HG03064 (cell line): ENCODE measurements around the gene RAP1GAP2.
"Not testable (repeated sequence)": the region's sequence is repeated elsewhere in the genome, so short reads cannot be mapped to it uniquely, and the experiment has no call there.

Source experiments
- ATAC-seq: cut with Tn5 transposase; IDR thresholded peaks from one replicate; pipeline ENCODE4 v1.9.1; 2021; ENCODE audit warnings: low read depth; ENCODE audit not compliant: unreplicated experiment

RAP1GAP2 gene

DNA sequence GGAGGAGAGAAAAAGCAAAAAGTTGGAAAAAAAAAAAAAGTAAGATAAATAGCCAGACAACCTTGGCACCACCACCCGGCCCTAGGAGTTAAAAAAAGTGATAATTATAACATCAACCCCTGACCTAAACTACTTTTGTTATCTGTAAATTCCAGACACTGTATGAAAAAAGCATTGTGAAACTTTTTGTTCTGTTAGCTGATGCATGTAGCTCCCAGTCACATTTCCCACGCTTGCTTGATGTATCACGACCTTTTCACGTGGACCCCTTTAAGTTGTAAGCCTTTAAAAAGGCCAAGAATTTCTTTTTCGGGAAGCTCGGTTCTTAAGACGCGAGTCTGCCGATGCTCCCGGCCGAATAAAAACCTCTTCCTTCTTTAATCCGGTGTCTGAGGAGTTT, 10.9 kb upstream of the RAP1GAP2 start:
- ATAC-seq: not testable (repeated sequence)

- no peak for ATAC-seq
Observed at GRCh38 chr17:2786176-2786881, 9.9 kb upstream of the RAP1GAP2 start.

- ATAC-seq: no peak
Observed at GRCh38 chr17:2789700-2790099, 6.5 kb upstream of the RAP1GAP2 start.

- no peak for ATAC-seq
Observed at GRCh38 chr17:2792366-2793169, 3.7 kb upstream of the RAP1GAP2 start.

DNA sequence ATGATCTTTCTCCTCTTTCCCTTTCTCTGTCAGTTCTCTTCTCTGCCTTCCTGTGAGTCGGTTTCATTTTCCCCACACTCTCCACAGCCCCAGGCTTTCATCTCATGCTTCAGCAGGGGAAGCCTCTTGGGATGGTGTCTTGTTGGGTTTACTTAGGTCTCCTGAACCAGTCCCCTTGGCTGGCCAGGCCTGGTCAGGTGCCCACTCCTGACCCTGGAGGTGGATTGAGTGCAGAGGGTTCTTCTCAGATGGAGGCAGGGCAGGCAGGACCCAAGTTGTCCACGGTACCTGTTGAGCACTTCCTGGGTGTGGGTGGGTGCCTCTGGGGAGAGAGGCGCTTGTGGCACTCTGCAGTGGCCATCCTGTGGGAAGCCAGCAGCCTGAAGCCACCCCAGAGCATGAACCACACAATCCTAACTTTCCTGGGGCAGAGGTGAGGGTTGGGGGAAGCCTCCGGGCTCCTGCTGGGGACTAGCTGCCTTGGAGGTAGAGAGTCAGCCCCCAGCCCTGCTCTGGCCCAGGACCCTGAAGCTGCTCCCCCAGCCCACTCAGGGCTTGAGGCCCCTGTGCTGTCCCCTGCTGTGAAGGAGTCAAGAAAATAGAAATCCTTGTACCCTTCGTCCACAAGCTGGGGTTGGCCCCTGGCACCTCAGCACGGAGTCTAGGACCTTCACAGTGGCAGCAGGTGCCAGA, 2.0 kb upstream of the RAP1GAP2 start:
- ATAC-seq: no peak

DNA sequence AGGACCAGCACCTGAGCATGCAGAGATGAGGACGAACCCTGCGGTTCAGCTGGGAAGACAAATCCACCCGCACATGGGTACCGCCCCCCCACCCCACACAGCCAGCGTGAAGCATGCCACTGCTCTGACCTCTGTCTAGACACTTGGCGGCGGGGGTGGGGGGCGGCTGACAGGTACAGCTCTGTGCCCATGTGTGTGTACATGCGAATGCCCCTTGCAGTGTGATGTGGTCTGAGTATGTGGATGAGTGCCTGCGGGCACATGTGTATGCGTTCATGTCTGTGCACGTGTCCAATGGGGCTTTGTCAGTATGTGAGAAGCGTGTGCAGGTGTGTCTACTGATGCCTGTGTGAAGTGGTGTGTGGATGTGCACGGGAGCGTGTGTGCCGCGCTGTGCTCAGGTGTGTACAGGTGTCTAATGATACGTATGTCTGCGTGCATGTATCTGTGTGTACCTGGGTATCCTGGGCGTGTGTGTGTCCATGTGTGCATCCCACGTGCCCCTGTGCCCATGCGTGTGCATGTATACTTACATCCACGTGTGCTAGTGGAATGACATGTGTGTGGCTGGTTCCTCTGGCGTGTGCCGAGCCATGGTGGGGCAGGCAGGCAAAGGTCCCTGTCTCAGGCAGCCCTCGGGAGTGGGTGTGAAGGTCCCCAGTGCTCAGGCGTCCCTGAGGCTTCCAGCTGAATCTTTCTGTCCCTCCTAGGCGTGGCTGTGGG, 636 bp upstream of the RAP1GAP2 start:
- no peak for ATAC-seq

DNA sequence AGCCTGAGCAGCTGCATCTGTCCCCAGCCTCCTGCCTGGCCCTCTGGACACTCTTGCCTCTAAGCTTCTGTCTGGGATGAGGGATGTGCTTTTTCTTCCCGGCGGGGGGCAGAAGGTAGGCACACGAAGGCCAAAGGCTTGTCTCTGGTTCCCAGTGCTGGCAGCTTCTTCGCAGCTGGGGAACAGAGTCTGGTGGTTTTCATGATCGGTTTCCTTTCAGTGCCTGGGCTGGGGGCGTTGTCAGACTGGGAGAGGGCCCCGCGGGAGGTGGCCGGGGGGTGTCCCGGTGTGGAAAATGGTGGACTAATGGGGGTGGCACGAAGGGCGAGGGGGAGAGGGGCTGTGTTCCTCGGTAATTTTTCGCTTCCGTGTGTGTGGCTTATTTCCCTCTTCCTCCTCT, 988 bp downstream of the RAP1GAP2 start:
- ATAC-seq: no peak

- no peak for ATAC-seq
Observed at GRCh38 chr17:2797637-2798036, 1.4 kb downstream of the RAP1GAP2 start.

DNA sequence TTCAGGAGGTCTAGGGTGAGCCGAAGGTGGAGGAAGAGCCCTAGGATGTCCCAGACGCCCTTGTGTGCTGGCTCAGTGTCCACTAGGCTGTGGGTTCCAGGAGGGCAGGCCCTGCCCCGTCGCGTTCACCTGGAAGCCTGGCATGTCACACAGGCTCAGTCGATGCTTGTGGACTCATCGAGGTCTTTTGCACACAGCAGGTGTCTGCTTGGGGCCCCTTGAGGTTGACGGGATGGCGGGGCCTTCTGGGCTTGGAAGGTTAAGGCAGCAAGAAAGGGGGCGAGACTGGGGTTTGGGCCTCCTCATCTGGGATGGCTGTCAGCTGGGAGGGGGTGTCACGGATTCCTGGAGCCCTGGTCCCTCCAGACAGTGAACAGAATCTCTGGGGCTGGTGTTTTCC, 1.9 kb downstream of the RAP1GAP2 start:
- ATAC-seq: no peak

GRCh38 chr17:2798678-2799077, 2.4 kb downstream of the RAP1GAP2 start:
- no peak for ATAC-seq

- no peak for ATAC-seq
Observed at GRCh38 chr17:2799653-2800052, 3.4 kb downstream of the RAP1GAP2 start.

DNA sequence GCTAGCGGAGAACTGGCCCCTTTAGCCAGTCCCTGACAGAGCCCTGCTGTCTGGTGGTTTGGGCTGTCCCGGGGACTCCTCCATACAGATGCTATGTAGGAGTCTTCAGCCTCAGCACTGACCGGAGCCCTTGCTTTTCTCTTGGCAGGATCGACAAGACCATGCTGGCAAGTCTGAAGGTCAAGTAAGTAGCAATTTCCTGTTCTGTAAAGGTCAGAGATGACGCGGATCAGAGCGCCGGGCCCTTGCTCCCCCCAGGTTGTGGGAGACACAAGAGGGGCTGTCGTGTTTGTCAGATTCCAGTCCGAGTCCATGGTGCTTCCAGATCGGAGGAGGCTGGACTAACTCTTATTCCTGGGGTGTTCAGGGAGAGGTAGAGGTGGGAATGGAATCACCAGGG, 4.1 kb downstream of the RAP1GAP2 start:
- no peak for ATAC-seq

DNA sequence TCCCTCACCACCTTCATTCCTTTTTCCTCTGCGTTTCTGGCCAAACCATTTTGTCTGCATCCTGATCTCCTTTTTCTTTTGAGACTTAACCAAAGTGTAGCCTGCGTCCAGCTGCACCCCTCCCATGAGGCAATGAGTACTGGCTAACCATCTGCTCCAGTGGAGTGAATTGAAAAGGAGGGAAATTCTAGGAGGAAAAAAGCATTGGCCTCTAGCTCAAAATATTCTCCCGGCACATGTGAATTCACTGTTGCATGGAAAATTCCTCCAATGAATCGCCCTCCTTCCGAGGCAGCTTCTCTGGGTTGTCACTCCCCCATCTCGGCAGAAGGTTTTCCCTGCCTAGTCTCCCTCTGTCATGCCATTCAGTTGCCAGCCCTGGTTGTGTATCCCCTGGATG, 5.6 kb downstream of the RAP1GAP2 start:
- ATAC-seq: no peak

DNA sequence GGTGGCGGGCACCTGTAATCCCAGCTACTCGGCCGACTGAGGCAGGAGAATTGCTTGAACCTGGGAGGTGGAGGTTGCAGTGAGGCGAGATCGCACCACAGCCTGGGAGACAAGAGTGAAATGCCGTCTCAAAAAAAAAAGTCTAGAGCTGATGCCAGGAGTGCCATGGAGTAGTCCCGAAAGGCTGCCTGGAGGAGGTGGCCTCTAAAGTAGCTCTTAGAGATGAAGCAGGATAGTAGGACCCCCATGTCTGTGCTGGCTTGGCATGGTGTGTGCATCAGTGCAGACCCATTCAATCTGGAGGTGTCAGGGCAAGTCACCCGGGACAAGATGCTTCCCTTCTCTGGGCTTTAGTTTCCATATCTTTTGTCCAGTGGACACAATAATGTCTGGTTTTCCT, 6.3 kb downstream of the RAP1GAP2 start:
- no peak for ATAC-seq

DNA sequence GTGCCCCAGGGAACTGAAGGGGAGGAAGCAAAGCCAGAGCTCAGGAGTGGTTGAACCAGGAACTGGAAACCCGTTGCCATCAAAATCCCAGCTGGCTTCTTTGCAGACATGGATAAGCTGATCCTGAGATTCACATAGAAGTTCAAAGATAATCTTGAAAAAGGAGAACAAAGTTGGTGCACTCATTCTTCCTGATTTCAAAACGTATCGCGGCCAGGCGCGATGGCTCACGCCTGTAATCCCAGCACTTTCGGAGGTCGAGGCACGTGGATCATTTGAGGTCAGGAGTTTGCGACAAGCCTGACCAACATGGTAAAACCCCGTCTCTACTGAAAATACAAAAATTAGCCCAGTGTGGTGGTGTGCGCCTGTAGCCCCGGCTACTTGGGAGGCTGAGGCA, 7.1 kb downstream of the RAP1GAP2 start:
- ATAC-seq: no peak

DNA sequence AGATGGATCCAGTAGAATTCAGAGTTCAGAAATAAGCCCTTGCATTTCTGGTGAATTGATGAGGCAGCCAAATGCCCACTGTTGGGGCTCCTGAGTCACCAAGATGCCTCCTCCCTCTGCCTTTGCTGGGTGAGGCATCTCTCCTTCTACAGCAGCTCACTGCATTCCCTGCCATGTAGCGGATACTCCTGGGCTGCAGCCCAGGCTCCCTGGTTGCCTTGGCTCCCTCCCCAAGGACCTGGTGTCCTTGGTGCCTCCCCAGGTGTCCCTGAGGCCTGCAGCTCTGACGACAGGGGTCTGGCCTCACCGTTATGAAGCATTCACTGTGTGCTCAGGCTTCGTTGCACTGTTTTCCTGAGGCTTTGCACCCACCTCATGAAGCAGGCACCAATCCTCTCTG, 7.7 kb downstream of the RAP1GAP2 start:
- no peak for ATAC-seq

- no peak for ATAC-seq
Observed at GRCh38 chr17:2804912-2805311, 8.7 kb downstream of the RAP1GAP2 start.

DNA sequence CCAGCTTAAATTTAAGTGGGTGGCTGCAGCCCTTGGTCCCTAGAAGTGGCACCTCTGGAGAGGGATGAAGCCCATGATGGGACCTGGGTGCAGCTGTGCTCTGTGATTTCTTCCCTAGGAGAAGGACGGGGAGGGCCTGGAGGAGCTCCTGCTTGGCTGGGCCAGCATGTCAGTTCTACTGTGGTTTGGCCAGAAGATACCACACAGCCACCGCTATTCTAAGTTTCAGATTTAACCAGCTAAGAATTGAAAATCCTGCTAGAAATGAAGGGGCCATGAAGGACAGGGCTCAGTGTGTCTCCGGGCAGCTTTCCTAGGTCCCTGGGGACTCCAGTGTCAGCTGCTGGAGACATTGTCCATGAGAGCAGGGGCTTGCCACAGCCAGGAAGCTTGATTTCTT, 9.7 kb downstream of the RAP1GAP2 start:
- no peak for ATAC-seq

DNA sequence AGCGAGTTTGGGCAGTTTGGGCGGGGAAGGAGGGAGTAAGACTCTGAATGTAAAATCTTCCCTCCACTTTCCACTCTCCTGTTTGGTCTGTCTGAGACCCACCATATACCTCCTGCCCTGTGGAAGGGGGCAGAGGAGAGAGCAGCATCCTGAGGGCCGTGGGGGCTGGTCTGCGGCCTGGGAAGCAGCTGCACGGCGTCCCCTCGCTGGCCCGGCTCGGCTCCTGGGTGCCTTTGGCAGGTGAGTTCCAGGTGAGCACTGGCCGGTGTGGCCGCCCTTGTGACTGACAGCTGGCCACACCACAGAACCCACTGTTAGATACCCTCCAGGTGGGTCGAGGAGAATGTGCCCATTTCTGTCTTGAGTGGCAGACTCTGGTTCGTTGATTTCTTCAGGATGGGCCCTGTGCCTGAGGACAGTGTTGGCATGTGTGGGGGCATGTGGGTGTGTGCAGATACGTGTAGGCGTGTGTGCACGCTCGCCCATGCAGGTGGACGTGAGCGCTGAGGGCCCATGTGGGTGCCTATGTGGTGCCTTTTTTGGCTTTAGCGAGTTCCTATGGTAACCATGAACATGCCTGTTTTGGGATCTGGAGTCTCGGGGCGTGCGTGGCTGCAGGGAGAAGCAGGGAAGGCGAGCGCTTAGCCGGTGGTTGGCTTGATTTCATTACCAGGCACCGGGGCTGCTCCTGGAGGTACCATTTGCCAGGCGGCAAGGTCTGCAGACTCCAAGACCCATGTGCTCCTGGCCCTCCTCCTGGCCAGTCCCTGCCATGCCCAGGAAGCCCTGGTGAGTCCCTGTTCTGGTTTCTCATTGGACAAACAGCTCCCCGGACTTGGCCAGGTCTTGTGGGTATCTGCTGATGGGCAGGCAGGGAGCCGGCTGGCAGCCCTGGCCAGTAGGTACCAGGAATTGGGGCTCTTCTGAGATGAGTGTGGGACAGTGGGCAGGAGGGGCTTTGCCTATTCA, 12.4 kb downstream of the RAP1GAP2 start:
- no peak for ATAC-seq

GRCh38 chr17:2809337-2809736, 13.1 kb downstream of the RAP1GAP2 start:
- no peak for ATAC-seq
